Prostate gland (tissue), 2 donors: ENCODE measurements around the gene TLDC2. TPM values are rescaled to one million over a fixed set of nuclear protein-coding genes. Genes with fewer than 3 reads are reported as not detected.

Experiments used
- DNase-seq: peaks from one replicate; pipeline ENCODE4 v3.0.0-alpha.2; 2019; ENCODE audit warnings: low spot score
- H3K27ac ChIP-seq, 2 donors: fragments of 200-600 bp; sonication (generic); 2 replicates each; pipeline ENCODE4 v1.5.1; 2017 to 2019
- H3K27me3 ChIP-seq: fragments of 200-600 bp; sonication (generic); replicated peaks from 2 replicates; pipeline ENCODE4 v1.5.1; 2019; ENCODE audit not compliant: insufficient read depth
- H3K36me3 ChIP-seq, 2 donors: fragments of 200-600 bp; sonication (generic); 1 replicate in 1 of 2; 2 replicates in 1 of 2; pipeline versions ENCODE4 v1.5.1 to v1.8.1; 2017 to 2019
- H3K4me1 ChIP-seq: fragments of 200-600 bp; sonication (generic); replicated peaks from 2 replicates; pipeline ENCODE4 v1.5.1; 2019
- H3K4me3 ChIP-seq, 2 donors: fragments of 200-600 bp; sonication (generic); 2 replicates each; pipeline ENCODE4 v1.5.1; 2017 to 2019
- H3K9me3 ChIP-seq: fragments of 200-600 bp; sonication (generic); 2 replicates; pipeline ENCODE4 v1.5.1; 2017
- POLR2A ChIP-seq: fragments of 450-650 bp; IDR thresholded peaks from one replicate; pipeline ENCODE4 v1.6.1; 2016; ENCODE audit warnings: antibody characterized with exemption, mild to moderate bottlenecking
- POLR2AphosphoS5 ChIP-seq: sonication (generic); formaldehyde crosslinking; IDR thresholded peaks from one replicate; pipeline ENCODE4 v1.6.1; 2017; ENCODE audit warnings: antibody characterized with exemption
- WGBS: methylation state at CpG from one replicate; pipeline ENCODE4 v1.1.5; 2018; 5-methylcytosine and 5-hydroxymethylcytosine counted together
- intact Hi-C: fragments of 100-400 bp; cut with DNase I; formaldehyde crosslinking; loops from one replicate; pipeline ENCODE4 v1.14.2; 2022
- total RNA-seq, 2 donors: library from RNA; depleted of rRNA; stranded (reverse); fragments of >200 nt; gene quantifications; one replicate each; pipeline ENCODE4 v1.1.0, GENCODE V29; 2016
- TF ChIP-seq, protein P1 (sequence below), 4 experiments: fragments of 200-600 bp in 2 of 4; fragments of 450-650 bp in 2 of 4; sonication (generic) in 2 of 4; IDR thresholded peaks; 1 replicate in 3 of 4; 2 replicates in 1 of 4; pipeline ENCODE4 v1.5.1; 2016 to 2019; ENCODE audit warnings: antibody characterized with exemption in 4 of 4, mild to moderate bottlenecking in 2 of 4, moderate library complexity in 2 of 4

Gene TLDC2
- total RNA-seq, 2 donors from 2014 or later = 0.14 to 1.3 TPM

DNA sequence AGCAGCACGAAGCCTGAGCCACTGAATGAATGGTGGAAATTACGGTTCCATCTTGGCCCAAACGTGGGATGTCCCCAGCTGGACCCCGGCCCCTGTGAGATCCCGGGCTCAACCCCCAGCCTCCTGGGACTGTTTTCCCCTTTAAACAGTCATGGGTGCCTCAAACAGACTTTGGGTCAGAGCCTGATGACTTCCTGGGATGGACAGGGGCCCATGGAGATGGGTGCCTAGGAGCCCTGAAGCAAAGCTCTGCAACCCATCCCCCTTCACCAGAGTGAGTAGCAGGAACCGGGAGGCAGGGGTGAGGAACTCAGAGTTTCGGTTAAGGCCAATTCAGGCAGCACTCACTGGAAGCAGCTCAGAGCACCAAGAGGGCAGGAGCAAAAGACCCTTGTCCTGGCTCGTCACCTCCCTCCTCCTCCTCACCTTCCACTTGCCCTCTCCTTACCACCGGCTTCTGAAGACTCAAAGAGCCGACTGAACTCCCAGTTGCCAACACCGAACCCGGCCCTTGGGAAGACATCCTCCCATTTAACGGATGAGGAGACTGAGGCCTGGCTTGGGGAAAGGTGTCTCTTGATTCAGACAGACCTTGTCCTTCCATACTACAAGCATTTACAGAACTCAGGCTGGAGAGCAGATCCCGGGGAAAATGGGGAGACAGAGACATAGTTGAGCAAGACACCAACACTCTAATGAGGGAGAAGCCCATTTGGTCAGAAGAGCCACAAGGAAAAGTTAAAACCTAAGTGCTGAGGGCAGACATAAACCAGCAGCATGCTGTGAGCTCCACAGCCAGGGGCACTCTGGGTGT is 14.9 kb upstream of the TLDC2 start:
- WGBS = 65% methylated on average over 14 of the region's 14 CpGs
- Histone ChIP-seq H3K36me3 (no peaks in the 10 kb centered on the region), H3K27me3 (no peaks in the 10 kb centered on the region), H3K9me3 (no peaks in the 10 kb centered on the region), H3K4me3 (peak overlapping the region in 1 of 2 donors; percentile 64), H3K27ac (peak overlapping the region; percentile 93 to 95), H3K4me1 (peaks cover 24% of the 10 kb centered on the region)
- intact Hi-C loops = loop anchor here (5.0 to 10.0 kb wide), 3 partner anchors 34 to 286 kb away; partner anchors contain the start of genes DSN1 and TGIF2
- no peak for DNase-seq
- TF ChIP-seq, protein P1, sequence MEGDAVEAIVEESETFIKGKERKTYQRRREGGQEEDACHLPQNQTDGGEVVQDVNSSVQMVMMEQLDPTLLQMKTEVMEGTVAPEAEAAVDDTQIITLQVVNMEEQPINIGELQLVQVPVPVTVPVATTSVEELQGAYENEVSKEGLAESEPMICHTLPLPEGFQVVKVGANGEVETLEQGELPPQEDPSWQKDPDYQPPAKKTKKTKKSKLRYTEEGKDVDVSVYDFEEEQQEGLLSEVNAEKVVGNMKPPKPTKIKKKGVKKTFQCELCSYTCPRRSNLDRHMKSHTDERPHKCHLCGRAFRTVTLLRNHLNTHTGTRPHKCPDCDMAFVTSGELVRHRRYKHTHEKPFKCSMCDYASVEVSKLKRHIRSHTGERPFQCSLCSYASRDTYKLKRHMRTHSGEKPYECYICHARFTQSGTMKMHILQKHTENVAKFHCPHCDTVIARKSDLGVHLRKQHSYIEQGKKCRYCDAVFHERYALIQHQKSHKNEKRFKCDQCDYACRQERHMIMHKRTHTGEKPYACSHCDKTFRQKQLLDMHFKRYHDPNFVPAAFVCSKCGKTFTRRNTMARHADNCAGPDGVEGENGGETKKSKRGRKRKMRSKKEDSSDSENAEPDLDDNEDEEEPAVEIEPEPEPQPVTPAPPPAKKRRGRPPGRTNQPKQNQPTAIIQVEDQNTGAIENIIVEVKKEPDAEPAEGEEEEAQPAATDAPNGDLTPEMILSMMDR (IDR thresholded peaks at IDR 0.05) = no peak
- TF ChIP-seq POLR2A (no peak), POLR2AphosphoS5 (no peak)

DNA sequence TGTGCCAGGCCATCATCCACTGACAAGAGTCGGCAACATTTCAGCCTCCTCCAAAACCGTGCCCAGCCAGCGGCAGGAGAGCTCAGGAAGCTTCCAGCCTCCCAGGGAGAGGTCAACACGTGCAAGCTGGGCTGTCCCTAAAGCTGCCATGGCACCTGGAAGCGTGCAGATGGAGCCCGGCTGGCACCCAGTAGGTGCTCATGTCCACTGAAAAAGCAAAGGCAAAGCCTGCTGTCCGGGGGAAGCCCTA is 14.4 kb upstream of the TLDC2 start:
- Histone ChIP-seq H3K4me1 (peaks cover 19% of the 10 kb centered on the region), H3K36me3 (no peaks in the 10 kb centered on the region), H3K9me3 (no peaks in the 10 kb centered on the region), H3K4me3 (peak overlapping the region; percentile 58 to 64), H3K27me3 (no peaks in the 10 kb centered on the region), H3K27ac (peak overlapping the region; percentile 93 to 95)
- whole genome bisulfite sequencing = 0% methylated on average over 6 of the region's 7 CpGs
- intact Hi-C loops = loop anchor here (5.0 to 10.0 kb wide), 3 partner anchors 34 to 287 kb away; partner anchors contain the start of genes DSN1 and TGIF2
- TF ChIP-seq, protein P1 (IDR thresholded peaks at IDR 0.05) = no peak
- TF ChIP-seq POLR2A (no peak), POLR2AphosphoS5 (no peak)
- DNase-seq = no peak

DNA sequence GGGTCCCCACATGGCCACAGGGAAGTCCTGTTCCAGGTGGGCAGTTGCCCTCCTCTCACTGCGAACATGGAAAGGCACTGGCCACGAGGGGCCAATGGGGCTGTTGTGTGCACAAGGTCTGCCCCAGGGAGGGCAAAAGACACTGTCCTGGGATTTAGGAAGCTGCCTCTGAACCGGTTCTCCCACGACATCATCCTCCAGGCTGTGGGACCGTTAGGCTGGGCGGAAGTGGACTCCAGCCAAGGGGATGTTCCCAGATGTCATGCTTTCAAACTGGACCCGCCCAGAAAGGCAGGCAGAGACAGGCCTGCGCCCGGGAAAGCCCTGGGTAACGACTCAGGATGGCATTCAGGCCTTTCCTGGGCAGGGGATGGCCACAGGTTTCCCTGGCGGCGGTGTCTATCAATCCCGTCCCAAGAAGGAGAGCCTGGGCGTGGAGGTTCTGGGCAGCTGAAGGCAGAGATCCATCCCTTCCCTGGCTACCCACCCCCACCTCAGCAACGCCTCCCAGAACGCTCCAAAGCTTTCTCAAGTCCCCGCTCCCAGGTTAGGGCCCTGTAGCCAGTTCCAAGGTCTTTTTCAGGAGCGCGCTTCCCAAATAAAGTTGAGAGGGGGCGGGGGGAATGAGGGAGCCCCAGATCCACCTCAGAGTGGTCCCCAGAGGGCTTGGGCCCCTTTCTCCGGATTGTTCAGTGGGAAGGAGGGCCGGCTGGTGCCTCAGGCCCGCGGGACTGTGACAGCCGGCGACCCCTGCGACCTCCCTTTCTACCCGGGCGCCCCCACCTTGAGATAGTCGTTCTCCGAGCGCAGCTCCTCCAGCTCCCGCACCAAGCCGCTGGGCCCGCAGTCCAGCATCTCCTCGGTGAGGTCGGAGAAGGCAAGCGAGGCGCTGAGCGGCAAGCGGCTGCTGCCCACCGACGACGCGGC is 13.8 kb upstream of the TLDC2 start:
- peak overlapping the region; percentile 58 to 64 for H3K4me3 ChIP-seq
- peak overlapping the region; percentile 93 to 95 for H3K27ac ChIP-seq
- intact Hi-C loops = loop anchor here (5.0 to 10.0 kb wide), 3 partner anchors 35 to 287 kb away; partner anchors contain the start of genes DSN1 and TGIF2
- H3K27me3 ChIP-seq = no peaks in the 10 kb centered on the region
- peak; percentile 98 for DNase-seq
- 4% methylated on average over 45 of the region's 45 CpGs for WGBS
- H3K4me1 ChIP-seq = peaks cover 14% of the 10 kb centered on the region
- H3K9me3 ChIP-seq = no peaks in the 10 kb centered on the region
- no peaks in the 10 kb centered on the region for H3K36me3 ChIP-seq
- TF ChIP-seq, protein P1 (IDR thresholded peaks at IDR 0.05) = peak in 1 of 4 experiments; percentile 23
- TF ChIP-seq POLR2A (peak; percentile 66), POLR2AphosphoS5 (peak; percentile 97)

DNA sequence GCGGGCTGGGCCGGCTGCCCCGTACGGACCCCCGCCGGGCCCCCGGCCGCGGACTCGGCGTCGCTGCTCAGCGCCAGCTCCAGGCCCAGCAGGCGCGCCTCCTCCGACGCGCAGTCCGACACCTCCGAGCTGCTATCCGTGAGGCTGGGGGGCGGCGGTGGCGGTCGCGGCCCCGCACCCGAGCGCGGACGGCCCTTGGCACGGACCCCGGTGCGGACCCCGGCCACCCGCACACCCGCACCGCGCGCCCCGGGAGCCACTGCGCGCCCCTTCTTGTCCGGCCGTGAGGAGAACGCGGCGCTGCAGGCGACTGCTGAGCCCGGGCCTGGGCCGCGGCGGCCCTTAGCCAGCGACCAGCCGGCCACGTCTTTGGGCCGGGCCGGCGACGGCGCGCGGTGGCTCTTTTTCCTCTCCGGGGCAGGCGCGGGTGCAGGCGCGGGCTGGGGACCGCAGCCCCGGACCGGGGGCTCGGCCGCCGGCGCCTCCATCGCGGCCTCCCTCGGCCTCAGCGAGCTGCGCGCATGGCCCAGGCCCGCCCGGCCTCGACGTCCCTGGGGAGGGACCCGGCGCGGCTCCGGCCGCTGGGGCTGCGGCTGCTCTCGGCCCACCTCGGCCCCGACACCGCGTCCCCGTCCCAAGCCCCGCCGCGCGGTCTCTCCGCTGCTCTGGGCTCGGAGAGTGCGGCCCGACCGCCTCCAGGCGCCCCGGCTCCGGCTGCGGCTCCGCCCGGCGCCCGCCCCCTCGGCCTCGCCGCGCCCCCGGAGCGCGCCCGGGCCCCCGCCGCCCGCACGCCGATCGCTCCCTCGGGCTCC is 12.9 kb upstream of the TLDC2 start:
- peak overlapping the region; percentile 58 to 64 for H3K4me3 ChIP-seq
- DNase-seq = no peak
- H3K9me3 ChIP-seq = no peaks in the 10 kb centered on the region
- H3K36me3 ChIP-seq = no peaks in the 10 kb centered on the region
- TF ChIP-seq, protein P1 (IDR thresholded peaks at IDR 0.05) = no peak
- TF ChIP-seq POLR2AphosphoS5 = no peak
- TF ChIP-seq POLR2A = peak; percentile 30
- no peaks in the 10 kb centered on the region for H3K27me3 ChIP-seq
- H3K27ac ChIP-seq = peak overlapping the region; percentile 93 to 95
- H3K4me1 ChIP-seq = peaks cover 14% of the 10 kb centered on the region
- intact Hi-C loops = loop anchor here (5.0 to 10.0 kb wide), 3 partner anchors 36 to 288 kb away; partner anchors contain the start of genes DSN1 and TGIF2
- WGBS = under 1% methylated on average over 49 of the region's 129 CpGs
